GM10266 (cell line): Measurements from ENCODE around the gene CARMIL3.

Source experiments
- DNase-seq: peaks from one replicate; pipeline ENCODE4 v3.0.0; 2012; ENCODE audit errors: extremely low spot score
- TF ChIP-seq, protein P1 (sequence below): IDR thresholded peaks from 2 replicates; pipeline ENCODE4 v1.5.1; 2012; ENCODE audit warnings: mild to moderate bottlenecking, low read depth; ENCODE audit not compliant: control insufficient read depth, insufficient read depth; ENCODE audit errors: missing control alignments

The CARMIL3 gene

DNA sequence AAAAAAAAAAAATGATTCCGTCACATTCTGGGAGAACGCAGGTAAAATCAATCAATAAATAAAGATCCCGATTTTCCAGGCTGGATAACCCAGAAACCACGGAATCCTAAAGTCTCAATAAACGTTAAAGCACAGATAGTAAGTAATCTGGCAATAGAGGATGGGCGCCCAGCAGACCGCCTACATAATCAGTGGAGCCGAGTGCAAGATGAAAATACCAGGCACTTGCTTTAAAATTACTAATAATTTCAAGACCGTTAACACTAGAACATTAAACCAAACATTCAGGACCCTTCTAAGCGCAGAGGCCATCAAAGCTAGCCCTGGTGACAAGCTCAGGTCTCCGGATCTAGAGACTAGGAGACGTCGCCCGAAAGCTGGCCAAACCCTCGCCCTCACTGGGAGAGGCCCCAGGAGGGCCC is 61.6 kb downstream of the CARMIL3 start:
- DNase-seq: no peak
- TF ChIP-seq, protein P1, sequence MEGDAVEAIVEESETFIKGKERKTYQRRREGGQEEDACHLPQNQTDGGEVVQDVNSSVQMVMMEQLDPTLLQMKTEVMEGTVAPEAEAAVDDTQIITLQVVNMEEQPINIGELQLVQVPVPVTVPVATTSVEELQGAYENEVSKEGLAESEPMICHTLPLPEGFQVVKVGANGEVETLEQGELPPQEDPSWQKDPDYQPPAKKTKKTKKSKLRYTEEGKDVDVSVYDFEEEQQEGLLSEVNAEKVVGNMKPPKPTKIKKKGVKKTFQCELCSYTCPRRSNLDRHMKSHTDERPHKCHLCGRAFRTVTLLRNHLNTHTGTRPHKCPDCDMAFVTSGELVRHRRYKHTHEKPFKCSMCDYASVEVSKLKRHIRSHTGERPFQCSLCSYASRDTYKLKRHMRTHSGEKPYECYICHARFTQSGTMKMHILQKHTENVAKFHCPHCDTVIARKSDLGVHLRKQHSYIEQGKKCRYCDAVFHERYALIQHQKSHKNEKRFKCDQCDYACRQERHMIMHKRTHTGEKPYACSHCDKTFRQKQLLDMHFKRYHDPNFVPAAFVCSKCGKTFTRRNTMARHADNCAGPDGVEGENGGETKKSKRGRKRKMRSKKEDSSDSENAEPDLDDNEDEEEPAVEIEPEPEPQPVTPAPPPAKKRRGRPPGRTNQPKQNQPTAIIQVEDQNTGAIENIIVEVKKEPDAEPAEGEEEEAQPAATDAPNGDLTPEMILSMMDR: no peak

GRCh38 chr14:24113801-24114531 is 62.2 kb downstream of the CARMIL3 start:
- TF ChIP-seq, protein P1: no peak
- DNase-seq: peak; percentile 76

- peak; percentile 97 for DNase-seq
- TF ChIP-seq, protein P1: no peak
Measured at GRCh38 chr14:24114532-24115421, 63.0 kb downstream of the CARMIL3 start, which contains the start of the genes DCAF11 and NRL. DCAF11 (plus strand) TSS chr14:24114777; CDS start chr14:24115595, 818 bp downstream. NRL (minus strand) TSS chr14:24114949; CDS start chr14:24082848, 32,101 bp downstream.

DNA sequence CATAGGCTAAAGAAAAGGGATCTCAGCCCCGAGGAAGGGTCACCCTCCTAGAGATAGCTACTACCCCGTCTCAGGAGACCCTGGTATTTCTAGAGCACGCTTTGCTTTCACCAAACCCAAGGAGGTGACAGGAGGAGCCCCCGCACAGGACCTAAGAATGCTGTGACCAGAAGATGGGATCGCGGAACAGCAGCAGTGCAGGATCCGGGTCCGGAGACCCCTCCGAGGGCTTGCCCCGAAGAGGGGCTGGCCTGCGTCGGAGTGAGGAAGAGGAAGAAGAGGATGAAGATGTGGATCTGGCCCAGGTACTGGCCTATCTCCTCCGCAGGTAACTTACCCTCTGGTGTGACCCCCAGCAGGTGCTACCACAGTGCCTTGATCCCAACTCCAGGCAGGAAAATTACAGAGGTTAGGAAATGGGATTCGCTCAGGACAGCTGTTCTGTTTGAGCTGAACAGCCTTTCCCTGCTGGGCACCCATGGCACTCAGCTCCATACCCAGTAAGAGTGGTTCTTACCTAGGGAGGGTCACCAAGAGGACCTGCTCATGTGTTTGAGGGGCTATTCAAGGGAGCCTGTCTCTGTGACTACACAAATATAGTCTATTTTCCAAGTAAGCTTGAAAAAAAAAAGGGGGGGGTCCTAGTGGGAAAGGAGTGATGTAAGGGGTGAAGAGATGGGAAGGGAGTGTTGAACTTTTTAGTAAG is 63.8 kb downstream of the CARMIL3 start:
- DNase-seq: no peak
- TF ChIP-seq, protein P1: no peak

- TF ChIP-seq, protein P1: no peak
- DNase-seq: no peak
Measured at GRCh38 chr14:24116128-24116814, 64.5 kb downstream of the CARMIL3 start.

GRCh38 chr14:24117179-24117578 is 65.4 kb downstream of the CARMIL3 start:
- TF ChIP-seq, protein P1: no peak

More at GRCh38 chr14:24117179-24117578, 65.4 kb downstream of the CARMIL3 start:
- no peak for DNase-seq
